Keratinocyte (primary cell): Measurements from ENCODE around the gene ATOX1. TPM values are rescaled to one million over a fixed set of nuclear protein-coding genes. Genes with fewer than 3 reads are reported as not detected.

Source experiments
- DNase-seq: peaks from one replicate; pipeline ENCODE4 v3.0.0-alpha.2; 2011; ENCODE audit warnings: low read depth, missing footprints, low spot score
- FAIRE-seq: peaks from 2 replicates; lab custom pipeline; 2011; peaks lifted over from hg19 to GRCh38; lab: Jason Lieb, UNC
- H2AFZ ChIP-seq: 2 replicates; pipeline ENCODE4 v1.6.0; 2012; ENCODE audit warnings: low read length, control low read depth, inconsistent platforms; ENCODE audit not compliant: control insufficient read depth
- H3K27ac ChIP-seq: 2 replicates; pipeline ENCODE4 v1.5.1; 2011; ENCODE audit warnings: low read length; ENCODE audit not compliant: control insufficient read depth, insufficient read depth
- H3K27me3 ChIP-seq: 3 replicates; pipeline ENCODE4 v1.6.0; 2011; ENCODE audit warnings: low read length; ENCODE audit not compliant: control insufficient read depth, insufficient read depth; ENCODE audit errors: extremely low read depth
- H3K36me3 ChIP-seq, 2 experiments: 2 replicates in 1 of 2; 3 replicates in 1 of 2; pipeline ENCODE4 v1.5.1; 2011; ENCODE audit warnings: low read length in 2 of 2, mild to moderate bottlenecking in 1 of 2; ENCODE audit not compliant: control insufficient read depth in 2 of 2, insufficient read depth in 2 of 2; ENCODE audit errors: extremely low read depth in 1 of 2
- H3K4me1 ChIP-seq: 3 replicates; pipeline ENCODE4 v1.5.1; 2011; ENCODE audit warnings: low read length; ENCODE audit not compliant: control insufficient read depth, insufficient read depth; ENCODE audit errors: extremely low read depth
- H3K4me2 ChIP-seq: 3 replicates; pipeline ENCODE4 v1.6.0; 2011; ENCODE audit warnings: low read depth, low read length; ENCODE audit not compliant: control insufficient read depth, insufficient read depth; ENCODE audit errors: extremely low read depth
- H3K4me3 ChIP-seq, 3 experiments: fragments of 200-600 bp in 1 of 3; sonication (generic) in 1 of 3; 2 replicates in 2 of 3; 3 replicates in 1 of 3; pipeline ENCODE4 v1.5.1; 2011 to 2016; ENCODE audit warnings: low read length in 3 of 3, mild to moderate bottlenecking in 3 of 3, control low read depth in 2 of 3, inconsistent platforms in 1 of 3, low read depth in 1 of 3, mixed read lengths in 1 of 3, mixed run types in 1 of 3, moderate library complexity in 1 of 3; ENCODE audit not compliant: control insufficient read depth in 2 of 3, insufficient read depth in 2 of 3; ENCODE audit errors: extremely low read depth in 1 of 3
- H3K79me2 ChIP-seq: 2 replicates; pipeline ENCODE4 v1.6.0; 2012; ENCODE audit warnings: low read length; ENCODE audit not compliant: control insufficient read depth, insufficient read depth
- H3K9ac ChIP-seq: 3 replicates; pipeline ENCODE4 v1.6.0; 2011; ENCODE audit warnings: low read length; ENCODE audit not compliant: control insufficient read depth, insufficient read depth; ENCODE audit errors: extremely low read depth
- H3K9me1 ChIP-seq: 3 replicates; pipeline ENCODE4 v1.6.0; 2011; ENCODE audit warnings: low read length; ENCODE audit not compliant: control insufficient read depth, insufficient read depth; ENCODE audit errors: extremely low read depth
- H3K9me3 ChIP-seq: 2 replicates; pipeline ENCODE4 v1.5.1; 2012; ENCODE audit warnings: low read depth, low read length; ENCODE audit not compliant: control insufficient read depth
- H4K20me1 ChIP-seq: 3 replicates; pipeline ENCODE4 v1.6.0; 2011; ENCODE audit warnings: low read length; ENCODE audit not compliant: control insufficient read depth, insufficient read depth; ENCODE audit errors: extremely low read depth
- CTCF ChIP-seq, 3 experiments: IDR thresholded peaks in 1 of 3; conservative IDR thresholded peaks in 1 of 3; optimal IDR thresholded peaks in 1 of 3; 2 replicates in 2 of 3; 3 replicates in 1 of 3; pipeline versions ENCODE3 to v1.5.1; 2011; ENCODE audit warnings: low read length in 3 of 3, mild to moderate bottlenecking in 3 of 3, moderate library complexity in 2 of 3, control low read depth in 1 of 3, inconsistent platforms in 1 of 3; ENCODE audit not compliant: insufficient read depth in 2 of 3; ENCODE audit errors: extremely low read depth in 1 of 3
- EZH2 ChIP-seq: IDR thresholded peaks from one replicate; pipeline ENCODE4 v1.6.1; 2012; ENCODE audit warnings: inconsistent platforms, mild to moderate bottlenecking, low read length, moderate library complexity
- dilution Hi-C: fragments of 300-500 bp; cut with MboI; formaldehyde crosslinking; loops from one replicate; pipeline ENCODE4 v1.7.0; 2020; ENCODE audit warnings: low sequenced_read_pairs; ENCODE audit not compliant: extremely low pct_ligation_motif_present
- polyA plus RNA-seq, 5 experiments: library from polyadenylated mRNA; depleted of rRNA in 3 of 5; stranded (reverse) in 3 of 5; stranded (forward) in 1 of 5; unstranded in 1 of 5; fragments of >200 nt; gene quantifications; 1 replicate in 1 of 5; 2 replicates in 3 of 5; 3 replicates in 1 of 5; pipeline versions ENCODE4 v1.2.1 to v1.2.3, GENCODE V29; 2011 to 2012; ENCODE audit warnings: missing spikeins in 2 of 5, low read depth in 1 of 5, low replicate concordance in 1 of 5

The ATOX1 gene
- polyA plus RNA-seq, 1 donor (not counting 4 experiments of a cell fraction or from before 2014, with no cell fraction given), result 173 TPM

GRCh38 chr5:151703780-151704179 lies 54.7 kb downstream of the ATOX1 start:
- Histone ChIP-seq H4K20me1 (no peaks in the 10 kb centered on the region), H3K79me2 (no peaks in the 10 kb centered on the region), H3K4me1 (peaks cover 8% of the 10 kb centered on the region), H3K27ac (no peak overlapping the region), H3K9ac (no peak overlapping the region), H3K9me3 (peaks cover 2% of the 10 kb centered on the region), H3K27me3 (no peaks in the 10 kb centered on the region), H3K36me3 (no peaks in the 10 kb centered on the region), H3K4me3 (no peak overlapping the region), H3K9me1 (no peaks in the 10 kb centered on the region), H3K4me2 (no peak overlapping the region), H2AFZ (no peak overlapping the region)
- DNase-seq (no peak), FAIRE-seq (no peak)
- TF ChIP-seq CTCF (optimal IDR thresholded peaks at IDR 0.05 in 1 of 3, IDR thresholded peaks at IDR 0.05 in 1 of 3, conservative IDR thresholded peaks at IDR 0.05 in 1 of 3; ENCODE audit: extremely low read depth in 1 of 3, insufficient read depth in 2 of 3, low read length in 3 of 3) (no peak), EZH2 (no peak)
- dilution Hi-C loops, result no loop called here

GRCh38 chr5:151703227-151703626 lies 55.2 kb downstream of the ATOX1 start:
- dilution Hi-C loops, result no loop called here
- no peak overlapping the region for H3K27ac ChIP-seq
- no peaks in the 10 kb centered on the region for H4K20me1 ChIP-seq
- no peaks in the 10 kb centered on the region for H3K79me2 ChIP-seq
- no peak overlapping the region for H3K9ac ChIP-seq
- H2AFZ ChIP-seq, result no peak overlapping the region
- H3K4me1 ChIP-seq, result peaks cover 9% of the 10 kb centered on the region
- no peak overlapping the region for H3K4me2 ChIP-seq
- FAIRE-seq (no peak), DNase-seq (no peak)
- no peak overlapping the region for H3K4me3 ChIP-seq
- H3K27me3 ChIP-seq, result no peaks in the 10 kb centered on the region
- no peaks in the 10 kb centered on the region for H3K9me1 ChIP-seq
- peaks cover 2% of the 10 kb centered on the region for H3K9me3 ChIP-seq
- TF ChIP-seq CTCF (optimal IDR thresholded peaks at IDR 0.05 in 1 of 3, IDR thresholded peaks at IDR 0.05 in 1 of 3, conservative IDR thresholded peaks at IDR 0.05 in 1 of 3; ENCODE audit: extremely low read depth in 1 of 3, insufficient read depth in 2 of 3, low read length in 3 of 3), result no peak
- no peak for TF ChIP-seq EZH2
- H3K36me3 ChIP-seq, result no peaks in the 10 kb centered on the region
